ENCODE data around the gene CLIP3. TPM values are rescaled to one million over a fixed set of nuclear protein-coding genes. Genes with fewer than 3 reads are reported as not detected.

The CLIP3 gene
- total and polyA plus RNA-seq, 4 donors = 0.59 to 1.5 (median 0.80) TPM

DNA sequence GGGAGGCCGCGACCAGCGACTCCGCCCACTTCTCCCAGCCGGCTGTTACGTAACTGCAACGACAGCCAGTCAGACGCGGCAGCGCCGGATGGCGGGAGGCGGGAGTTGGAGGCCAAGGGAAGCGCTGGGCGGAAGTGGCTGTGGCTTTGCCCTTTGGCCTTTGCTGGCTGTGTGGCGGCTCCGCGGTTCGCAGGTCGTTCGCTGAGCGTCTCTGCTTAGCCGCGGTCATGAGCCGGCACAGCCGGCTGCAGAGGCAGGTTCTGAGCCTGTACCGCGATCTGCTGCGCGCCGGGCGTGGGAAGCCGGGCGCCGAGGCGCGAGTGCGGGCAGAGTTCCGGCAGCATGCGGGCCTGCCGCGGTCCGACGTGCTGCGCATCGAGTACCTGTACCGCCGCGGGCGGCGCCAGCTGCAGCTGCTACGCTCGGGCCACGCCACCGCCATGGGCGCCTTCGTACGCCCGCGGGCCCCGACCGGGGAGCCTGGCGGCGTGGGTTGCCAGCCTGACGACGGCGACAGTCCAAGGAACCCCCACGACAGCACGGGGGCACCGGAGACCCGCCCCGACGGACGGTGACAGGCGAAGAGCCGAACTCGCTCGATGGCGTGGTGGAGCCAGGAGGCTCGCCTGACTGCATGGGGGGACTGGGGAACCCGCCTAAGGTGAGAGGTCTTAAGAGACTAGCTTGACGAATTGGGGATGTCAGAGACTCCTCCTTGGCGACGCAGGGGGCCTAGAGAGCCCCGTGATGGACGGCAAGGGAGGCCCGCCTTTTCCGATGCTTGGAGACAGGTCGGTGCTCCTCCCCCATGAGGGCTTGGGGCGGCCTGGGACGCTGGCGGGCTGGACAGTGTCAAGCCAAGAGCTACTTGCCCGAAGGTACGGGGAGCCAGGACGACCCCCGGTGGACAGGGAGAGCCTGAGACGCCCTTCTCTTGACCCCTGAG lies 37.4 kb downstream of the CLIP3 start, which contains the start of gene SDHAF1:
Gene SDHAF1 (plus strand): TSS at position 141 of the 946 bp plus-strand sequence. CDS start 87 bp downstream, at position 228.
- under 1% methylated on average over 97 of the region's 97 CpGs for WGBS
- Histone ChIP-seq H3K4me1 (ENCODE audit: control insufficient read depth in 4 of 4, insufficient read depth in 4 of 4, low read length in 3 of 4) (peaks cover 13 to 33% (median 22%) of the 10 kb centered on the region in 4 donors), H3K27me3 (ENCODE audit: control insufficient read depth in 4 of 4, insufficient read depth in 4 of 4, low read length in 3 of 4) (no peaks in the 10 kb centered on the region), H3K27ac (ENCODE audit: low read depth in 1 of 2, low read length in 2 of 2) (peak within 1 kb of the TSS; percentile 74 to 76), H3K9me3 (ENCODE audit: control insufficient read depth in 4 of 4, low read length in 3 of 4) (no peaks in the 10 kb centered on the region), H3K4me3 (ENCODE audit: low read depth in 1 of 3, low read length in 3 of 3) (peak within 1 kb of the TSS; percentile 83 to 91 (median 85)), H3K36me3 (ENCODE audit: control insufficient read depth in 4 of 4, insufficient read depth in 3 of 4, low read depth in 1 of 4, low read length in 3 of 4) (peaks cover 0 to 5% (median 2%) of the 10 kb centered on the region in 4 donors), H3K9ac (ENCODE audit: low read depth in 1 of 2, low read length in 2 of 2) (peak within 1 kb of the TSS; percentile 40 to 56)
- peak; percentile 94 for DNase-seq (ENCODE audit: low spot score)
- TF ChIP-seq HNF4A (conservative IDR thresholded peaks at IDR 0.05) (peak; percentile 58 to 62), FOXA2 (IDR thresholded peaks at IDR 0.05) (no peak), RAD21 (IDR thresholded peaks at IDR 0.05) (peak; percentile 31 to 54), RXRA (IDR thresholded peaks at IDR 0.05) (peak in 1 of 2 donors; percentile 56), NR2F2 (IDR thresholded peaks at IDR 0.05) (peak; percentile 98), EGR1 (IDR thresholded peaks at IDR 0.05; ENCODE audit: low read depth in 2 of 2) (peak in 1 of 2 donors; percentile 67), TAF1 (conservative IDR thresholded peaks at IDR 0.05) (peak; percentile 42), FOXA1 (IDR thresholded peaks at IDR 0.05) (no peak), HNF4G (IDR thresholded peaks at IDR 0.05) (no peak), SP1 (IDR thresholded peaks at IDR 0.05) (peak; percentile 82), GABPA (IDR thresholded peaks at IDR 0.05 in 1 of 2, conservative IDR thresholded peaks at IDR 0.05 in 1 of 2) (peak; percentile 75 to 92), JUND (IDR thresholded peaks at IDR 0.05) (no peak), YY1 (IDR thresholded peaks at IDR 0.05) (peak; percentile 72)
- TF ChIP-seq, protein P1, sequence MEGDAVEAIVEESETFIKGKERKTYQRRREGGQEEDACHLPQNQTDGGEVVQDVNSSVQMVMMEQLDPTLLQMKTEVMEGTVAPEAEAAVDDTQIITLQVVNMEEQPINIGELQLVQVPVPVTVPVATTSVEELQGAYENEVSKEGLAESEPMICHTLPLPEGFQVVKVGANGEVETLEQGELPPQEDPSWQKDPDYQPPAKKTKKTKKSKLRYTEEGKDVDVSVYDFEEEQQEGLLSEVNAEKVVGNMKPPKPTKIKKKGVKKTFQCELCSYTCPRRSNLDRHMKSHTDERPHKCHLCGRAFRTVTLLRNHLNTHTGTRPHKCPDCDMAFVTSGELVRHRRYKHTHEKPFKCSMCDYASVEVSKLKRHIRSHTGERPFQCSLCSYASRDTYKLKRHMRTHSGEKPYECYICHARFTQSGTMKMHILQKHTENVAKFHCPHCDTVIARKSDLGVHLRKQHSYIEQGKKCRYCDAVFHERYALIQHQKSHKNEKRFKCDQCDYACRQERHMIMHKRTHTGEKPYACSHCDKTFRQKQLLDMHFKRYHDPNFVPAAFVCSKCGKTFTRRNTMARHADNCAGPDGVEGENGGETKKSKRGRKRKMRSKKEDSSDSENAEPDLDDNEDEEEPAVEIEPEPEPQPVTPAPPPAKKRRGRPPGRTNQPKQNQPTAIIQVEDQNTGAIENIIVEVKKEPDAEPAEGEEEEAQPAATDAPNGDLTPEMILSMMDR (IDR thresholded peaks at IDR 0.05; ENCODE audit: low read depth, low read length, missing input control) = no peak
- TF ChIP-seq, protein P2, sequence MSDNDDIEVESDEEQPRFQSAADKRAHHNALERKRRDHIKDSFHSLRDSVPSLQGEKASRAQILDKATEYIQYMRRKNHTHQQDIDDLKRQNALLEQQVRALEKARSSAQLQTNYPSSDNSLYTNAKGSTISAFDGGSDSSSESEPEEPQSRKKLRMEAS (IDR thresholded peaks at IDR 0.05) = peak; percentile 76
- TF ChIP-seq, protein P3, sequence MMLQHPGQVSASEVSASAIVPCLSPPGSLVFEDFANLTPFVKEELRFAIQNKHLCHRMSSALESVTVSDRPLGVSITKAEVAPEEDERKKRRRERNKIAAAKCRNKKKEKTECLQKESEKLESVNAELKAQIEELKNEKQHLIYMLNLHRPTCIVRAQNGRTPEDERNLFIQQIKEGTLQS (IDR thresholded peaks at IDR 0.05) = no peak
- TF ChIP-seq, protein P4, sequence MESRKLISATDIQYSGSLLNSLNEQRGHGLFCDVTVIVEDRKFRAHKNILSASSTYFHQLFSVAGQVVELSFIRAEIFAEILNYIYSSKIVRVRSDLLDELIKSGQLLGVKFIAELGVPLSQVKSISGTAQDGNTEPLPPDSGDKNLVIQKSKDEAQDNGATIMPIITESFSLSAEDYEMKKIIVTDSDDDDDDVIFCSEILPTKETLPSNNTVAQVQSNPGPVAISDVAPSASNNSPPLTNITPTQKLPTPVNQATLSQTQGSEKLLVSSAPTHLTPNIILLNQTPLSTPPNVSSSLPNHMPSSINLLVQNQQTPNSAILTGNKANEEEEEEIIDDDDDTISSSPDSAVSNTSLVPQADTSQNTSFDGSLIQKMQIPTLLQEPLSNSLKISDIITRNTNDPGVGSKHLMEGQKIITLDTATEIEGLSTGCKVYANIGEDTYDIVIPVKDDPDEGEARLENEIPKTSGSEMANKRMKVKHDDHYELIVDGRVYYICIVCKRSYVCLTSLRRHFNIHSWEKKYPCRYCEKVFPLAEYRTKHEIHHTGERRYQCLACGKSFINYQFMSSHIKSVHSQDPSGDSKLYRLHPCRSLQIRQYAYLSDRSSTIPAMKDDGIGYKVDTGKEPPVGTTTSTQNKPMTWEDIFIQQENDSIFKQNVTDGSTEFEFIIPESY (IDR thresholded peaks at IDR 0.05) = no peak
- TF ChIP-seq, protein P5, sequence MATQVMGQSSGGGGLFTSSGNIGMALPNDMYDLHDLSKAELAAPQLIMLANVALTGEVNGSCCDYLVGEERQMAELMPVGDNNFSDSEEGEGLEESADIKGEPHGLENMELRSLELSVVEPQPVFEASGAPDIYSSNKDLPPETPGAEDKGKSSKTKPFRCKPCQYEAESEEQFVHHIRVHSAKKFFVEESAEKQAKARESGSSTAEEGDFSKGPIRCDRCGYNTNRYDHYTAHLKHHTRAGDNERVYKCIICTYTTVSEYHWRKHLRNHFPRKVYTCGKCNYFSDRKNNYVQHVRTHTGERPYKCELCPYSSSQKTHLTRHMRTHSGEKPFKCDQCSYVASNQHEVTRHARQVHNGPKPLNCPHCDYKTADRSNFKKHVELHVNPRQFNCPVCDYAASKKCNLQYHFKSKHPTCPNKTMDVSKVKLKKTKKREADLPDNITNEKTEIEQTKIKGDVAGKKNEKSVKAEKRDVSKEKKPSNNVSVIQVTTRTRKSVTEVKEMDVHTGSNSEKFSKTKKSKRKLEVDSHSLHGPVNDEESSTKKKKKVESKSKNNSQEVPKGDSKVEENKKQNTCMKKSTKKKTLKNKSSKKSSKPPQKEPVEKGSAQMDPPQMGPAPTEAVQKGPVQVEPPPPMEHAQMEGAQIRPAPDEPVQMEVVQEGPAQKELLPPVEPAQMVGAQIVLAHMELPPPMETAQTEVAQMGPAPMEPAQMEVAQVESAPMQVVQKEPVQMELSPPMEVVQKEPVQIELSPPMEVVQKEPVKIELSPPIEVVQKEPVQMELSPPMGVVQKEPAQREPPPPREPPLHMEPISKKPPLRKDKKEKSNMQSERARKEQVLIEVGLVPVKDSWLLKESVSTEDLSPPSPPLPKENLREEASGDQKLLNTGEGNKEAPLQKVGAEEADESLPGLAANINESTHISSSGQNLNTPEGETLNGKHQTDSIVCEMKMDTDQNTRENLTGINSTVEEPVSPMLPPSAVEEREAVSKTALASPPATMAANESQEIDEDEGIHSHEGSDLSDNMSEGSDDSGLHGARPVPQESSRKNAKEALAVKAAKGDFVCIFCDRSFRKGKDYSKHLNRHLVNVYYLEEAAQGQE (IDR thresholded peaks at IDR 0.05) = peak; percentile 86

All from liver (tissue), 9 donors.